ENCODE data around the gene TSPAN13. TPM values are rescaled to one million over a fixed set of nuclear protein-coding genes. Genes with fewer than 3 reads are reported as not detected.

The TSPAN13 gene
- polyA plus RNA-seq, 1 donor: 74.1 TPM

- no peak for DNase-seq
These were observed 24.9 kb downstream of the TSPAN13 start for GRCh38 chr7:16778476-16778875.

DNA sequence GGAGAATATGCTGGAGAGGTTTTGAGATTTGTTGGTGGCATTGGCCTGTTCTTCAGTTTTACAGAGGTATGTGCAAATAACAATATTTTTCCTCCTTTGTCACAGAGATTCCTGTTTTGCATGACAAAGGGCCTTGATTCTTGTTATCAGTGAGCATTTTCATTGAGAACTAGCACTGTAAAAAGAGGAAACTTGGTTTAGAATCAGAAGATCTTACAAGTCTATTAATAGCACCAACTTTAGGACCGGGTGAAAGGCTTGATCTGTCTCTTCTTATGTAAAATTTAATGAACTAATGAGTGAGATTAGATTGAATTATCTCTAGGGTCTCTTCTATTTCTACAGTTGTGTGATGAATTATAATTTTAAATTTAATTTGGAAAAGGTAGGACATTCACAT is 25.5 kb downstream of the TSPAN13 start:
- no peak for DNase-seq

DNA sequence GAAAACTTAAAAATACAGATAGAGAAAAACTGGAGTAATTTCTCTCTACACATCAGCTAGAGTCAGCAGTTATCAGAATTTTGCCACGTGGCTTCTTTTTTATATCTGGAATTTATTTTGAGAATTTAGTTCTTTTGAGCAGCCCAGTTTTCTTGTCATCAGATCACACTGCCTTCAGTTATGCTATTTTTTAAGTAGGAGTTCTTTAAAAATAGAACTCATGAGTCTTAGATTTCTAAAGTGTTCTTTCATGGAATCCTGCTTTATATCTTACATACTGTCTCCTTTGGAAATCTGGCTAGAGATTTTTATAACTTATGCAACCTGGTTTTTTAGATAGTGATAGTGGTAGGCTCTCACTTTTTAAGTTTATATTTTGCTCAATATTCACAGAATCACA is 27.0 kb downstream of the TSPAN13 start:
- DNase-seq: no peak

DNA sequence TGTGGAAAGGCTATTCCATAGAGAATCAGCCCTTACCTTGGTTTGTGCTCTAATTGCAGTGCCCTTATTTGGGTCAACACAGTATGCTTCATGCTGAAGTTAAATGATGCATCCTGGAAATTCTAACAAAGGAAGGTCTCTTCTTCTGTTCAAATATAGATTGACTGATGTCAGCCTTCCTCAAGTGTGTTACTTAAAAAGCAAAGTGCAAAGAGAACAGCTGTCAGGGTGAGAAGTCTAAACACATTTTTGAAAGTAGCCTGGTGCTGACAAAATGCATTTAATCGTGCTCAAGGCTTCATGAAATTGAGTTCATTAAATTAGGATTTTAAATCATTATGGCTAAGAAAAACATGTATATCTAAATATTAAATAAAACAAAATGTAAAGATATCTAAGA is 31.8 kb downstream of the TSPAN13 start:
- DNase-seq: no peak

DNA sequence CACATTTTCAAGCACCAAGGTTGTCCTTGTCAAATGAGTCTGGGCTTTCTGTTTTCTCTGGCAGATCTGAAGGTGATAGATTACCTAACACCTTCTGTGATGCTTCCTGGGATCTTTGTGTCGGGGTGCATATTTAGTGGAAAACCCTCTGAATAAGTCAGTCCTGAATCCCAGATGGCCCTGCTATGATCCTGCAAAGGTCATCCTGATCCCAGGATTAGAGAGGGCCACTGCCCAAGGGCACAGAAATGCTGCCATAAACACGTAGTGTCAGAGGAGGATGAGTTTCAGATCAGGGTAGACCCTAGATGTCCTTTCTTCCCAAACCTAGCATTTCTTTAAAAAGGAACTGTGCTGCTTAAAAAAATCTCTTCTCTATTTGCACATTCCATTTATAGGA is 32.3 kb downstream of the TSPAN13 start:
- no peak for DNase-seq

DNA sequence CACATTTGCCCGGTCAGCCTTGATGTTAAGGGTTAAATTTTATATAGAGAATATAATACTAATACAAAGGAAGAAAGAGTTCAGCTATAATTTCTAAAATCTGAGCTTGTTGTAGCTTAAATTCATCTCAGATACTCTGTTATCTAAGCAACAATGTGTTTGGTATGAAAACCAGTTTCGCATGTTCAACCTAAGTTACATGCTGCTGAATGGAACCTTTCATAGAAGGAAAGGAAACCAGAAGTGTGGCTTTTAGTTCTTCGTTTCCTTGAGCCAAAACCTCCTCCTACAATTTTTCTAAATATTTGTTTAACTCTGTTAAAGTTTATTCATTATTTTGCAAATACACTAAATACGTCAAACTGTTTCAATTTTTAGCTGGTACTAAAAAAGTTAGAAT is 32.7 kb downstream of the TSPAN13 start:
- DNase-seq: no peak

DNA sequence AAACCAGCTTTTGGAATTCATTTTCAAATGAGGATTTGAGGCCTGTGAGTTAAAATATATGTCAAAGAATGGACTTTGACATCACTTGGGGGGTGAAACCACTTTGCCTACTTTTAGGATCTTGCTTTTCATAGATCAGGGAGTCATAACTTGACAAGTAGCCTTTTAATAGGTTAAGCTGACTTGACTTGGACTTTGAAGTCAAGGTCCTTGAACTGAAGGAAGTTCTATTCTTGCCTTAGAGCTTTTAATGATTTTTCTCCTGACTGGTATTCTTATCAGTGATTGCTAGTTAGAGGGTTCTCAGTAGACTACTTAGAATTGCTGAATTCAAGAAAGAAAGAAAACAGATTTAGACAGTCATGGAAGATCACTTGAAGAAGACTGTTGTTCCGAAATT is 33.6 kb downstream of the TSPAN13 start:
- DNase-seq: no peak

GRCh38 chr7:16791071-16791470 is 37.5 kb downstream of the TSPAN13 start:
- DNase-seq: no peak

DNA sequence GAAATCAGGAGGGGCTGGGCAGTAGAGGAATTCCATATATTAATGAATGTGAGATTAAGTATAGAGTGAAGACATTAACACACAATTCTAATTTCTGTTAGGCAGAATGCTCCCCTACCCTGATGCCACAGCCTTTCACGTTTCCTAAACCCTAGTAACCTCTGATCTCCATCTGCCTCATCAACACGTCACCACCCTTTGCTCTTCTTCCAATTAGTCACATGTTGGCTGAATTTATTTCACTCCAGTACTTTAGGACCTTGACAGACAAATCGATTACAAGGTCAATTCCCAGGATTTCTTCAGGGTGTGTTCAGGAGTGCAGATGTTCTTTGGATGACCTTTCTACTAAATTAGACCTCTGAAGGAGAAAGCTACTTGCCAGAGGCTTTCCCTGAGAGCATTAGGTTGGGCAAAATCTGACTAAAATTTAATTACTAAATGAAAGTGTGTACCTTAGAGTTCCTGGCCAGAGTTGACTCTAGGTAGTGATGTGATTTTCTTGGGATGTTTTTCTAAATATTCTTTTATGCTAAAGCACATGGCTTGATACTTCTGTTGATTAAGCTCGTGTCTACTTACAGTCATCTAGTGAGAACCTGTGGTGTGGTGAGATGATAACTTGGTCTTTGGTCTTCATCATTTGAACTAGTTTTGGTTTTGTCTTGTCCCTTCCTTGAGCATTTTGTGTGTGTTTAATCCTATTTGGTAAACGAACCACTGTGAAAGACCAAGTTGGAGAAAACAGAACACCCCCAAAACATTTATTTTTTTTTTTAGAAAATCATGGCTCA is 38.5 kb downstream of the TSPAN13 start:
- no peak for DNase-seq

- no peak for DNase-seq
These were observed 41.4 kb downstream of the TSPAN13 start for GRCh38 chr7:16794986-16795385.

- DNase-seq: no peak
These were observed 42.1 kb downstream of the TSPAN13 start for GRCh38 chr7:16795624-16796023.

DNA sequence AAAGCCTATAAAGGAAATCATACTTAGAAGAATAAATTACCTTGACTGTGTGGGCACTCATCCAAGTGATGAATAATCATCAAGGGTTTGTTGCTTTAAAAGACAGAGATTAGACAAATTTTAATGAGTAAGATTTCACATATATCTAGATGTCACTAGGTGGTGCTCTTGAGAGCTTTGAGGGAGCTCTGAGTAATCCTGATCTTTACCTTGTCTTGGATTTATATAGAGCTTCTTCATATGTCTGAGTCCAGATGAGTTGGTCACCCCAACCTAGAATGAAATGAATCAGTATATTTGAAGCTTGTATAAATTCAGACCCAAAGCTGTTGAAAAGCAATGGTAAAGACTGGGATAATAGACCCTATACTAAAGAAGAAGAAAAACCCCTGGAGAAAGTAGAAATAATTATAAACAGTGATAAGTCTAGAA is 47.6 kb downstream of the TSPAN13 start:
- DNase-seq: no peak

GRCh38 chr7:16801579-16801978 is 48.0 kb downstream of the TSPAN13 start:
- no peak for DNase-seq

- DNase-seq: no peak
These were observed 49.6 kb downstream of the TSPAN13 start for GRCh38 chr7:16803125-16803524.

DNA sequence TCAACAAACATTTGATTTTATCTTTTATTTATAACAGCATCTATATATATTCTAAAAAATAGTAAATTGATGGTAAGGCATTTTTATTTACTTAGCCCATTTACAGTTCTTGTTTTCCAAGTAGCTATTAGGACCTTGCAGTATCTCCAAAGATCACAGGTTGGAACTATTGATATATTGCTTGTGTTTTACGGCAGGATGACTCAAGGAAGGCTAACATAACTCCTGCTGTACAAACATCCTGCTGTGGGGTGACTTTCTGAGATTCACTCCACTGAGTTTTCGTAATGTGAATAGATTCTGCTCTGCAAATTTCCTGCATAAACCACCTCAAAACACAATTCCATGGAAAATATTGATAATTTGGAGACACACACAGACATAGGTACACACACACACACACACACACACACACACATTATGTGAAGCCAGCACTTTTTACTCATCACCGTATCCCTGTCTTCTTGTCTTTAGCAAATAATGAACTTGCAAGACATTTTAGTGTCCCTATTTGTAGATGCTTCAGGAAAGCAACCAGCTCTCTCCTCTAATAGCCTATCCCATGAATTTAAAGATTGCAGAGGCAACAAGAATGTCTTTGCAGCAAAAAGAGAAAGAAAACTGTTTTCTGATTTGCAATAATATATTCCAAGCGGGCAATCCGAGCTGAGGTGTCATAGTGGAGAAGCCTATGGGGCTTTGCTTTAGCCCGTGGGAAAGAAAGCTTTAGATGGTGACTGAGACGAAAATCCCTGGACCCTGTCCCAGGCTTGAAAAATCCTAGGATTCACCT is 50.5 kb downstream of the TSPAN13 start:
- no peak for DNase-seq

- no peak for DNase-seq
These were observed 51.3 kb downstream of the TSPAN13 start, which contains the start of gene AGR2 for GRCh38 chr7:16804674-16805439. Gene AGR2, minus strand, starts transcription at chr7:16804999. Its CDS starts 3,203 bp downstream, at chr7:16801796.

- no peak for DNase-seq
These were observed 51.9 kb downstream of the TSPAN13 start for GRCh38 chr7:16805441-16805840.

DNA sequence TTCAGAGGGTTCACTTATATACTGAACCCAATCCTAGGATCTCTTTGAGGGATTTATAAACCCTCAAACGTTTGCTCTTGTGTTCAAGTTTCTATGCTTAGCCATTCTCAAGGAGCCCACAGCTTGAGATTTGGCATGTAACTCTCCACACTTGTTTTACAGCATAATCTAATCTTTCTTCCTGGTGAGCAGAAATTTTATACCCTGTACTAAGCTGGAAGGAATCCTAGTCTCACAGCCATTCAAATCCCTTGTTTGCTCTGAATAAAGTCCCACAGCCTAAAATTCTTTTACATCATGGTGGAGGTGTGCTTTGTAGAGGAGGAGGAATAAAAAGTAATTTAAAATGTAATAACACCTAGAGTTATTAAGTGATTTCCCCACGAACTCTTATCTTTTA is 56.6 kb downstream of the TSPAN13 start:
- DNase-seq: no peak

DNA sequence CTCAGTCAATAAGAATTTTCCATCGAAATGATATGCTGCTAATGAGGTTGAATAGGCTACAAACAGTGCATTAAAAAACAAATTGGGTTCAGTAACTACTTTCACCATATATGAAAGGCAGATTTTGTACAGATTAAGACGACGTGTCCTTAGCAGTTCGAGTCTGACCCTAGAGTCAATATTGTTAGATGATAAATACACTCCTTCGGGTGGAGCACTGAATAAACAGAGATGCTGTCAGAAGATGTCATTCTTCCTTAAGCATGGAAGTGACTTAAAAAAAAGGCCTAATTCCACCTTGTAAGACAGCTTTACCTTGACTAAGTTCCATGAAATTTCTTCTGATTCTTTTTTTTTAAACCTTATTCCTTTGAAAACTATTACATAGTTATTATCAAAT is 57.0 kb downstream of the TSPAN13 start:
- no peak for DNase-seq

- DNase-seq: no peak
These were observed 58.0 kb downstream of the TSPAN13 start for GRCh38 chr7:16811551-16811950.

- DNase-seq: no peak
These were observed 59.1 kb downstream of the TSPAN13 start for GRCh38 chr7:16812542-16813231.

GRCh38 chr7:16813232-16813616 is 59.7 kb downstream of the TSPAN13 start:
- DNase-seq: no peak

DNA sequence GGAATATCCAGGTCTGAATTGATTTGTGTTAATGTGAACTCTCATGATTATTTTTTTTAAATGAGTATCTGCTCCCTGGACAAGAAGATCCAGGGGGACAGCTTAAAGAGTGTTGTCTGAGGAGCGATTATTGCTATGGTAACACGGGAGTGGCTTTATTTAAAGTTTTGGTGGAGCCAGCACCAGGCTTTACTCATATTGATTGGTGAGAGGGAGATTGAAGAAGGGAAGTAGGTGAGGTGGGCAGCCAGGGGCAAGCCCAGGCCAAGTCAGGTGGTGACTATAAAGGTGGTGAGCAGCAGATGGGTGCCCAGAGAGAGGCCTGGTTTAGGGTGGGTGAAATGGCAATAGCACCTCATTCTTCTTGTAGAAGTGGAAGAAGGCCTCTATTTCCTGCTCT is 61.4 kb downstream of the TSPAN13 start:
- DNase-seq: no peak
